OCI-LY1 (cell line): ENCODE results near the gene LDLRAD4.

Source experiments
- CTCF ChIP-seq: fragments of 200-600 bp; sonication (generic), shearing (Covaris generic); IDR thresholded peaks from 2 replicates; pipeline ENCODE4 v1.5.1; 2017; ENCODE audit warnings: mild to moderate bottlenecking, antibody characterized with exemption, low read length, moderate library complexity, mixed read lengths
- EZH2 ChIP-seq: fragments of 200-600 bp; sonication (generic), shearing (Covaris generic); IDR thresholded peaks from 2 replicates; pipeline ENCODE4 v1.8.0; 2017; ENCODE audit warnings: borderline replicate concordance, mixed run types, mild to moderate bottlenecking, antibody characterized with exemption, low read length, moderate library complexity, mixed read lengths

- TF ChIP-seq EZH2: no peak
- TF ChIP-seq CTCF: no peak
Measured at GRCh38 chr18:13398631-13399030, 180.1 kb downstream of the LDLRAD4 start.
